SK-N-SH (cell line): ENCODE measurements around the gene CAGE1. TPM values are rescaled to one million over a fixed set of nuclear protein-coding genes. Genes with fewer than 3 reads are reported as not detected.
A peak's percentile ranks its signal among the peaks of the same experiment; 100 is the strongest.

ENCODE experiments used
- CTCF ChIA-PET: fragments of 300-600, 350-600 bp; formaldehyde crosslinking; extraction: SDS; loops from one replicate; lab custom pipeline; 2021; lab: Yijun Ruan, JAX
- POLR2A ChIA-PET: fragments of 350-600 bp; sonication (Branson Sonifier 250); formaldehyde crosslinking; extraction: SDS; loops from one replicate; lab custom pipeline; 2020; ENCODE audit warnings: antibody characterized with exemption, inconsistent platforms; lab: Yijun Ruan, JAX
- DNase-seq: peaks from one replicate; pipeline ENCODE4 v3.0.0; 2012
- H2AFZ ChIP-seq: fragments of 200-600 bp; sonication (generic); 2 replicates; pipeline ENCODE4 v1.8.1; 2016; ENCODE audit warnings: antibody characterized with exemption, mild to moderate bottlenecking, low read depth
- H3F3A ChIP-seq: fragments of 200-600 bp; sonication (generic); replicated peaks from 2 replicates; pipeline ENCODE3; 2016; ENCODE audit warnings: antibody characterized with exemption, mild to moderate bottlenecking; ENCODE audit not compliant: insufficient read depth
- H3K27ac ChIP-seq, 2 experiments: fragments of 200-500 bp in 1 of 2; fragments of 200-600 bp in 1 of 2; sonication (Bioruptor generic) in 1 of 2; sonication (generic), shearing (Covaris generic) in 1 of 2; 2 replicates each; pipeline versions ENCODE4 v1.5.1 to v1.6.1; 2014 to 2016; ENCODE audit warnings: low read depth in 2 of 2, inconsistent platforms in 1 of 2, low read length in 1 of 2, mild to moderate bottlenecking in 1 of 2, mixed read lengths in 1 of 2
- H3K27me3 ChIP-seq: fragments of 200-600 bp; sonication (generic), shearing (Covaris generic); 2 replicates; pipeline ENCODE4 v1.6.1; 2016; ENCODE audit warnings: mixed run types; ENCODE audit not compliant: insufficient read depth
- H3K36me3 ChIP-seq, 2 experiments: fragments of 200-500 bp in 1 of 2; fragments of 200-600 bp in 1 of 2; sonication (Bioruptor generic) in 1 of 2; sonication (generic) in 1 of 2; replicated peaks in 1 of 2; 2 replicates each; pipeline versions ENCODE3 to v1.5.1; 2014 to 2016; ENCODE audit warnings: low read length in 1 of 2, mild to moderate bottlenecking in 1 of 2; ENCODE audit not compliant: insufficient read depth in 2 of 2, control insufficient read depth in 1 of 2
- H3K4me1 ChIP-seq, 2 experiments: fragments of 200-500 bp in 1 of 2; fragments of 200-600 bp in 1 of 2; sonication (Bioruptor generic) in 1 of 2; sonication (generic), shearing (Covaris generic) in 1 of 2; 2 replicates each; pipeline versions ENCODE4 v1.5.1 to v1.6.1; 2014 to 2016; ENCODE audit warnings: low read depth in 1 of 2, low read length in 1 of 2, mixed run types in 1 of 2; ENCODE audit not compliant: insufficient read depth in 2 of 2, control insufficient read depth in 1 of 2
- H3K4me2 ChIP-seq: fragments of 200-600 bp; sonication (generic), shearing (Covaris generic); 2 replicates; pipeline ENCODE4 v1.6.1; 2017; ENCODE audit warnings: mixed run types
- H3K4me3 ChIP-seq, 2 experiments: fragments of 200-500 bp in 1 of 2; fragments of 200-600 bp in 1 of 2; sonication (Bioruptor generic) in 1 of 2; sonication (generic), shearing (Covaris generic) in 1 of 2; 2 replicates each; pipeline versions ENCODE4 v1.5.1 to v1.8.1; 2014 to 2016; ENCODE audit warnings: low read depth in 2 of 2, inconsistent platforms in 1 of 2, low read length in 1 of 2, mild to moderate bottlenecking in 1 of 2, mixed read lengths in 1 of 2, moderate library complexity in 1 of 2
- H3K79me2 ChIP-seq: fragments of 200-600 bp; sonication (generic); 2 replicates; pipeline ENCODE4 v1.8.1; 2017; ENCODE audit warnings: mild to moderate bottlenecking; ENCODE audit not compliant: insufficient read depth
- H3K9ac ChIP-seq: fragments of 200-600 bp; sonication (generic); 2 replicates; pipeline ENCODE4 v1.6.1; 2017; ENCODE audit warnings: mixed run types
- H3K9me2 ChIP-seq: fragments of 200-600 bp; sonication (generic); 2 replicates; pipeline ENCODE4 v1.6.1; 2017; ENCODE audit warnings: mixed run types
- H3K9me3 ChIP-seq: fragments of 200-600 bp; sonication (generic); 2 replicates; pipeline ENCODE4 v1.6.1; 2017; ENCODE audit warnings: mixed run types, mild to moderate bottlenecking, moderate library complexity
- H4K20me1 ChIP-seq: fragments of 200-600 bp; sonication (generic); 2 replicates; pipeline ENCODE4 v1.6.1; 2017; ENCODE audit warnings: mild to moderate bottlenecking, mixed run types; ENCODE audit not compliant: insufficient read depth
- EP300 ChIP-seq, 2 experiments: IDR thresholded peaks; 2 replicates each; pipeline versions ENCODE4 v1.4.0 to v1.6.1; 2012; ENCODE audit warnings: borderline replicate concordance in 1 of 2, low read depth in 1 of 2, low read length in 1 of 2
- FOXJ3 ChIP-seq: sonication (generic); formaldehyde crosslinking; IDR thresholded peaks from 2 replicates; pipeline ENCODE4 v1.5.1; 2020; ENCODE audit warnings: mild to moderate bottlenecking, missing genetic modification reagents
- FOXM1 ChIP-seq: IDR thresholded peaks from 2 replicates; pipeline ENCODE4 v1.4.0; 2012; ENCODE audit warnings: low read depth, mild to moderate bottlenecking
- GATA2 ChIP-seq: sonication (generic); formaldehyde crosslinking; IDR thresholded peaks from 2 replicates; pipeline ENCODE4 v1.5.0; 2020; ENCODE audit warnings: mild to moderate bottlenecking, missing genetic modification reagents
- MEF2A ChIP-seq: IDR thresholded peaks from 2 replicates; pipeline ENCODE4 v1.4.0; 2012; ENCODE audit warnings: low read depth, borderline replicate concordance
- MXI1 ChIP-seq: IDR thresholded peaks from 2 replicates; pipeline ENCODE4 v1.6.1; 2012; ENCODE audit warnings: mild to moderate bottlenecking, low read depth, low read length, improper control_type of control experiment
- NFIC ChIP-seq: IDR thresholded peaks from 2 replicates; pipeline ENCODE4 v1.4.0; 2012; ENCODE audit warnings: borderline replicate concordance
- NRF1 ChIP-seq: IDR thresholded peaks from 2 replicates; pipeline ENCODE4 v1.6.1; 2012; ENCODE audit warnings: low read depth, mild to moderate bottlenecking, low read length
- RAD21 ChIP-seq: IDR thresholded peaks from 2 replicates; pipeline ENCODE4 v1.6.1; 2012; ENCODE audit warnings: mild to moderate bottlenecking, low read length
- RFX5 ChIP-seq: IDR thresholded peaks from 2 replicates; pipeline ENCODE4 v1.6.1; 2012; ENCODE audit warnings: mild to moderate bottlenecking, improper control_type of control experiment, low read length
- TAF1 ChIP-seq: IDR thresholded peaks from 2 replicates; pipeline ENCODE4 v1.6.1; 2012; ENCODE audit warnings: low read depth, mild to moderate bottlenecking, low read length, moderate library complexity, borderline replicate concordance
- TEAD4 ChIP-seq: IDR thresholded peaks from 2 replicates; pipeline ENCODE4 v1.4.0; 2012; ENCODE audit warnings: mild to moderate bottlenecking, borderline replicate concordance; ENCODE audit not compliant: insufficient read depth
- USF1 ChIP-seq: IDR thresholded peaks from 2 replicates; pipeline ENCODE4 v1.4.0; 2012; ENCODE audit warnings: low read depth, borderline replicate concordance
- WGBS: methylation state at CpG from one replicate; pipeline ENCODE4 v1.1.6; 2017; ENCODE audit warnings: low lambda C conversion rate; 5-methylcytosine and 5-hydroxymethylcytosine counted together
- polyA plus RNA-seq, 3 experiments: library from polyadenylated mRNA; depleted of rRNA; stranded (reverse); fragments of >200 nt; gene quantifications; 2 replicates each; pipeline ENCODE4 v1.2.3, GENCODE V29; 2012
- TF ChIP-seq, protein P1 (sequence below): IDR thresholded peaks from 2 replicates; pipeline ENCODE4 v1.6.1; 2012; ENCODE audit warnings: mild to moderate bottlenecking, low read depth, low read length, moderate library complexity
- TF ChIP-seq, protein P2 (sequence below): fragments of 150-350 bp; IDR thresholded peaks from 2 replicates; pipeline ENCODE4 v1.6.1; 2016; ENCODE audit warnings: mild to moderate bottlenecking, low read depth, low read length

The CAGE1 gene
- polyA plus RNA-seq, 1 of the 3 experiments (the other 2 are of a cell fraction) = not detected

- TF ChIP-seq FOXJ3 = no peak
- no peak for TF ChIP-seq RAD21
- TF ChIP-seq NRF1 = no peak
These were observed 2.9 kb upstream of the CAGE1 start (continued) for GRCh38 chr6:7392402-7392801.

DNA sequence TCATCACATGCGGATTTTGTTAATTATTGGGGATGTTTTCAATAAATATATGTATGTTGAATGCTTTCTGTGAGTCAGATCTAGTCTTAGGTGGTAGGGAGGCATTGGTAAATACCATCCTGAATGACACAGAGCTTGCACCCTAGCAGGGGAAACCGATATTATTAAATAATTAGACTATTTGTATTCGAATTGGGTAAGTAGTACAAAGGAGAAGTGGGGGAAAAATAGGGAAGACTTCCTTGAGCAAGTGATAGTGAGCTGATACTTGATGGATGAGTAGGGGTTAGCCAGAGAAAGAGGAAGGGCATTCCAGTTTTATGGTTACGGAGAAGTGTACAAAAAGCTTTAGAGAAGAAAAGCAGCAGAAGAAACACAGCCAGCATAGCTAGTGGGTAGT, 1.6 kb upstream of the CAGE1 start:
- peaks cover 8% of the 10 kb centered on the region for H3F3A ChIP-seq
- peak overlapping the region; percentile 74; the same call in 1 of the 2 replicates for H3K9ac ChIP-seq
- peak overlapping the region in 1 of 2 experiments; percentile 93; a peak in 2 of 4 replicates for H3K27ac ChIP-seq
- 39% methylated on average over 4 of the region's 4 CpGs for WGBS
- peaks cover 18 to 20% of the 10 kb centered on the region in 2 experiments for H3K36me3 ChIP-seq
- no peaks in the 10 kb centered on the region for H3K27me3 ChIP-seq
- ChIA-PET POLR2A (interaction anchor here (2.3 kb wide), 1 partner anchor 79 kb away, joined by 11 read pairs; the partner anchor contains the start of gene SSR1), CTCF (interaction anchor here (1.2 to 3.5 kb wide), 5 partner anchors 42 to 225 kb away, joined by 3 to 11 read pairs (median 4); partner anchors contain the start of gene SSR1)
- peaks cover 0 to 14% of the 10 kb centered on the region in 2 experiments; a peak in 3 of 4 replicates for H3K4me1 ChIP-seq
- DNase-seq = no peak
- peak overlapping the region; percentile 80 for H3K4me2 ChIP-seq
- H3K79me2 ChIP-seq = peaks cover 27% of the 10 kb centered on the region
- H3K4me3 ChIP-seq = peak overlapping the region; percentile 82 to 90
- H3K9me3 ChIP-seq = no peaks in the 10 kb centered on the region
- no peaks in the 10 kb centered on the region for H4K20me1 ChIP-seq
- TF ChIP-seq NRF1 (no peak), USF1 (no peak), RAD21 (no peak), TEAD4 (no peak), FOXM1 (no peak), EP300 (IDR thresholded peaks at IDR 0.05; ENCODE audit: borderline replicate concordance in 1 of 2, low read depth in 1 of 2, low read length in 1 of 2) (no peak), NFIC (no peak), MXI1 (no peak), MEF2A (no peak), RFX5 (no peak), TAF1 (no peak), GATA2 (CRISPR knock-in tag) (no peak)
- TF ChIP-seq, protein P1, sequence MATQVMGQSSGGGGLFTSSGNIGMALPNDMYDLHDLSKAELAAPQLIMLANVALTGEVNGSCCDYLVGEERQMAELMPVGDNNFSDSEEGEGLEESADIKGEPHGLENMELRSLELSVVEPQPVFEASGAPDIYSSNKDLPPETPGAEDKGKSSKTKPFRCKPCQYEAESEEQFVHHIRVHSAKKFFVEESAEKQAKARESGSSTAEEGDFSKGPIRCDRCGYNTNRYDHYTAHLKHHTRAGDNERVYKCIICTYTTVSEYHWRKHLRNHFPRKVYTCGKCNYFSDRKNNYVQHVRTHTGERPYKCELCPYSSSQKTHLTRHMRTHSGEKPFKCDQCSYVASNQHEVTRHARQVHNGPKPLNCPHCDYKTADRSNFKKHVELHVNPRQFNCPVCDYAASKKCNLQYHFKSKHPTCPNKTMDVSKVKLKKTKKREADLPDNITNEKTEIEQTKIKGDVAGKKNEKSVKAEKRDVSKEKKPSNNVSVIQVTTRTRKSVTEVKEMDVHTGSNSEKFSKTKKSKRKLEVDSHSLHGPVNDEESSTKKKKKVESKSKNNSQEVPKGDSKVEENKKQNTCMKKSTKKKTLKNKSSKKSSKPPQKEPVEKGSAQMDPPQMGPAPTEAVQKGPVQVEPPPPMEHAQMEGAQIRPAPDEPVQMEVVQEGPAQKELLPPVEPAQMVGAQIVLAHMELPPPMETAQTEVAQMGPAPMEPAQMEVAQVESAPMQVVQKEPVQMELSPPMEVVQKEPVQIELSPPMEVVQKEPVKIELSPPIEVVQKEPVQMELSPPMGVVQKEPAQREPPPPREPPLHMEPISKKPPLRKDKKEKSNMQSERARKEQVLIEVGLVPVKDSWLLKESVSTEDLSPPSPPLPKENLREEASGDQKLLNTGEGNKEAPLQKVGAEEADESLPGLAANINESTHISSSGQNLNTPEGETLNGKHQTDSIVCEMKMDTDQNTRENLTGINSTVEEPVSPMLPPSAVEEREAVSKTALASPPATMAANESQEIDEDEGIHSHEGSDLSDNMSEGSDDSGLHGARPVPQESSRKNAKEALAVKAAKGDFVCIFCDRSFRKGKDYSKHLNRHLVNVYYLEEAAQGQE = no peak
- TF ChIP-seq, protein P2, sequence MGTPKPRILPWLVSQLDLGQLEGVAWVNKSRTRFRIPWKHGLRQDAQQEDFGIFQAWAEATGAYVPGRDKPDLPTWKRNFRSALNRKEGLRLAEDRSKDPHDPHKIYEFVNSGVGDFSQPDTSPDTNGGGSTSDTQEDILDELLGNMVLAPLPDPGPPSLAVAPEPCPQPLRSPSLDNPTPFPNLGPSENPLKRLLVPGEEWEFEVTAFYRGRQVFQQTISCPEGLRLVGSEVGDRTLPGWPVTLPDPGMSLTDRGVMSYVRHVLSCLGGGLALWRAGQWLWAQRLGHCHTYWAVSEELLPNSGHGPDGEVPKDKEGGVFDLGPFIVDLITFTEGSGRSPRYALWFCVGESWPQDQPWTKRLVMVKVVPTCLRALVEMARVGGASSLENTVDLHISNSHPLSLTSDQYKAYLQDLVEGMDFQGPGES = no peak
- H3K9me2 ChIP-seq = no peaks in the 10 kb centered on the region
- no peak overlapping the region for H2AFZ ChIP-seq
